Choroid plexus epithelial cell (primary cell): Measurements from ENCODE around the gene SLC11A2.

Source experiments
- DNase-seq: peaks from one replicate; pipeline ENCODE4 v3.0.0-alpha.2; 2010; ENCODE audit warnings: low read depth
- H3K4me3 ChIP-seq: 2 replicates; pipeline ENCODE4 v1.5.1; 2011; ENCODE audit warnings: low read depth, mild to moderate bottlenecking, control low read depth, low read length, moderate library complexity
- TF ChIP-seq, protein P1 (sequence below): conservative IDR thresholded peaks from 2 replicates; pipeline ENCODE4 v1.5.1; 2011; ENCODE audit warnings: low read depth, mild to moderate bottlenecking, control low read depth, inconsistent platforms, low read length, moderate library complexity

The SLC11A2 gene

DNA sequence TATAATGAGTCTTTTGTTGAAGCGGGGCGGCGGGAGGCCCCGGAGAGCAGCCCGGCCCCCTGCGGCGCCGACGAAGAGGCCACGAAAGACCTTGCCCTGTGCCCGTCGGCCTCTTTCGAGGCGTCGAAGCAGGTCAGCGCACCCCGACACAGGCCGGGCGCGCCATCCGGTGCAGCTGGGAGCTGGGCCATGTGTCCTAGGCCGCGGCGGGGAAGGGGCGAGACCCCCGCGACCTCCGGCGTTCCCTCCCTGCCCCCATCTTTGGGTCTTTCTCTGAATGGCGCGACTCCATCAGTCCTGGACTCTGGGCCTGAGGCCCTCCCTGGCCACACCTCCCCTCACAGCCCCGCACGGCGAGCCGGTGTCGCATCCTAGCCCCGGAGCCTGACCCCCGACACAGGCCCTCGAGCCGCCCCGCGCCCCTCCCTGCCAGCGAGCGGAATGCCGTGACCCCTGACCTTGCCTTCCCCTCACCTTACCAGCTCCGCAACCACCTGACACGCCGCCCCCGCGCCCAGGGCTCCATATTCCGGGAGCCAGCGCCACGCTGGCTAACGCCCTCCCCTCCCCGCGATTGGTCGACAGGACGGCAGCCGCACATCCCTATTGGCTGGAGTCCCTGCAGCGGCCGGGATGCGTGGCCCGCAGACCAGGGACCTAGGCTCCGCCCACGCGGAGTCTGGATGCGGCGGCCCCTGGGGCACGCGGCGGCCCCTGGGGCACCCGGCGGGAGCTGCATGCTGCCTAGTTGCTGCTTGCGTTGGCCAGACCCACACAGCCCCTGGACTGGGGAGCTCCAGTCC lies at the start of gene SLC11A2:
TSS of gene SLC11A2 (minus strand) at position 549 of the 803 bp plus-strand sequence. CDS start 15,656 bp downstream, outside the sequence.
- peak; percentile 94 for DNase-seq
- TF ChIP-seq, protein P1, sequence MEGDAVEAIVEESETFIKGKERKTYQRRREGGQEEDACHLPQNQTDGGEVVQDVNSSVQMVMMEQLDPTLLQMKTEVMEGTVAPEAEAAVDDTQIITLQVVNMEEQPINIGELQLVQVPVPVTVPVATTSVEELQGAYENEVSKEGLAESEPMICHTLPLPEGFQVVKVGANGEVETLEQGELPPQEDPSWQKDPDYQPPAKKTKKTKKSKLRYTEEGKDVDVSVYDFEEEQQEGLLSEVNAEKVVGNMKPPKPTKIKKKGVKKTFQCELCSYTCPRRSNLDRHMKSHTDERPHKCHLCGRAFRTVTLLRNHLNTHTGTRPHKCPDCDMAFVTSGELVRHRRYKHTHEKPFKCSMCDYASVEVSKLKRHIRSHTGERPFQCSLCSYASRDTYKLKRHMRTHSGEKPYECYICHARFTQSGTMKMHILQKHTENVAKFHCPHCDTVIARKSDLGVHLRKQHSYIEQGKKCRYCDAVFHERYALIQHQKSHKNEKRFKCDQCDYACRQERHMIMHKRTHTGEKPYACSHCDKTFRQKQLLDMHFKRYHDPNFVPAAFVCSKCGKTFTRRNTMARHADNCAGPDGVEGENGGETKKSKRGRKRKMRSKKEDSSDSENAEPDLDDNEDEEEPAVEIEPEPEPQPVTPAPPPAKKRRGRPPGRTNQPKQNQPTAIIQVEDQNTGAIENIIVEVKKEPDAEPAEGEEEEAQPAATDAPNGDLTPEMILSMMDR = no peak
- peak within 1 kb of the TSS; percentile 89 for H3K4me3 ChIP-seq

- H3K4me3 ChIP-seq = no peak overlapping the region
- no peak for DNase-seq
- TF ChIP-seq, protein P1 = no peak
These were observed 49.2 kb upstream of the SLC11A2 start for GRCh38 chr12:51075390-51075789.

GRCh38 chr12:51071663-51072062 lies 45.5 kb upstream of the SLC11A2 start:
- H3K4me3 ChIP-seq = no peak overlapping the region
- DNase-seq = peak; percentile 18
- TF ChIP-seq, protein P1 = no peak

DNA sequence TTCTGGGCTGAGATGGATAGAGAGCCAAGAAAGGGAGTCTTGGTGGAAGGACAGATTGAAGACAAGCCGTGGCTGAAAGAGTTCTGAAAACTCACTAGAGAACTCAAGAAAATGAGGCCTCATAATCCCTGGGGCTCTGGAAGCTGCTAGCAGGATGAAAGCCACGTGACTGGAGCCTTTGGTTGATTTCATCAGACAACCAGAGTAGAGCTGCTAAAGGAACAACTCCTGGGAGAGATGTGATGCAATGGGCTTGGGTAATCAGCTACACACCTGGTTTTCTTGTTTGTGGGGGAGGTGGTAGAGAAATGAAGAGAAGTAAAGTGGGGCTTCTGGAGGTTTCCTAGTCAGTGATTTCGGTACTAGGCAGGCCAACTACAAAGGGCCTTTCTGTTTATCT lies 43.8 kb upstream of the SLC11A2 start:
- H3K4me3 ChIP-seq = no peak overlapping the region
- TF ChIP-seq, protein P1 = no peak
- peak; percentile 86 for DNase-seq

DNA sequence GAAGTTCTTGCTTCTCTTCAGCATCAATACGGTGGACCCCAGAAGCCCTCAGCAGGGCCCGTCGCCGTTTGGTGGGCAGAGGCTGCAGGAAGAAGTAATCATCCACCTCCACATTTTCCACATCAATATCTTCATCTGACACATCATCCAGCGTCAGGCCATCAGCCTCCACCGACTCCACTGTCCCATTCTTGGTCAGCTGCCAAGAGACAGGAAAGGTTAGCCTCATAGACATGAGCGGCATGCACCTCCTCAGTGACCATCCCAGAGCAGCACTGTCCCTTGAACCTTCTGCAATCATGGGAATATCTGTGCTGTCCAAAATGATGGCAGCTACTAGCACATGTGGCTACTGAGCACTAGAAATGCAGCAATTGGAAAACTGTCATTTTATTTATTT lies 41.6 kb upstream of the SLC11A2 start:
- H3K4me3 ChIP-seq = no peak overlapping the region
- DNase-seq = no peak
- TF ChIP-seq, protein P1 = no peak

GRCh38 chr12:51067229-51067628 lies 41.0 kb upstream of the SLC11A2 start:
- DNase-seq = no peak
- TF ChIP-seq, protein P1 = no peak
- H3K4me3 ChIP-seq = no peak overlapping the region

- DNase-seq = no peak
- TF ChIP-seq, protein P1 = no peak
- H3K4me3 ChIP-seq = no peak overlapping the region
These were observed 39.3 kb upstream of the SLC11A2 start for GRCh38 chr12:51065530-51065929.
